GM12878 (cell line): ENCODE data around the gene SPG7. TPM values are rescaled to one million over a fixed set of nuclear protein-coding genes. Genes with fewer than 3 reads are reported as not detected.

Experiments
- ATAC-seq: fragments of 200-7000 bp; cut with Tn5 transposase; 3 replicates; pipeline ENCODE4 v1.9.1; 2020; ENCODE audit warnings: mild to moderate bottlenecking, moderate library complexity
- BruUV-seq: library from RNA; stranded (reverse); fragments of 400-500 nt; replicated peaks from 2 replicates; lab custom pipeline; 2021; lab: Mats Ljungman, UMichigan
- CTCF ChIA-PET: fragments of 300-600 bp; sonication (Branson Sonifier 250); formaldehyde crosslinking; extraction: SDS; loops from one replicate; lab custom pipeline; 2021; ENCODE audit warnings: inconsistent platforms; lab: Yijun Ruan, JAX
- POLR2A ChIA-PET: fragments of 350-600 bp; formaldehyde crosslinking; extraction: SDS; loops from one replicate; lab custom pipeline; 2021; ENCODE audit warnings: inconsistent platforms; lab: Charles Lee
- RAD21 ChIA-PET: fragments of 300-600 bp; sonication (Branson Sonifier 250); formaldehyde crosslinking; loops from one replicate; lab custom pipeline; 2023; ENCODE audit warnings: antibody characterized with exemption; ENCODE audit not compliant: unreplicated experiment; lab: Charles Lee
- SMC1A ChIA-PET: fragments of 300-600 bp; sonication (Branson Sonifier 250); formaldehyde crosslinking; loops from one replicate; lab custom pipeline; 2023; ENCODE audit not compliant: unreplicated experiment, uncharacterized antibody; lab: Charles Lee
- DNase-seq: peaks from one replicate; pipeline ENCODE4 v3.0.0-alpha.2; 2011; ENCODE audit warnings: low read depth, low spot score
- FAIRE-seq: peaks from 3 replicates; lab custom pipeline; 2011; peaks lifted over from hg19 to GRCh38; lab: Jason Lieb, UNC
- H2AFZ ChIP-seq: 2 replicates; pipeline ENCODE4 v1.6.0; 2011; ENCODE audit warnings: low read depth, low read length, control low read depth; ENCODE audit not compliant: control insufficient read depth
- H3K27ac ChIP-seq: 2 replicates; pipeline ENCODE4 v1.5.1; 2011; ENCODE audit warnings: control low read depth; ENCODE audit not compliant: control insufficient read depth, insufficient read depth
- H3K27me3 ChIP-seq, 2 experiments: replicated peaks in 1 of 2; 2 replicates each; pipeline versions ENCODE4 v1.6.0 to v1.6.1; 2011; ENCODE audit warnings: low read length in 1 of 2; ENCODE audit not compliant: control insufficient read depth in 2 of 2, insufficient read depth in 2 of 2
- H3K36me3 ChIP-seq, 2 experiments: 2 replicates each; pipeline ENCODE4 v1.5.1; 2011; ENCODE audit warnings: low read length in 1 of 2; ENCODE audit not compliant: control insufficient read depth in 2 of 2, insufficient read depth in 2 of 2
- H3K4me1 ChIP-seq: 2 replicates; pipeline ENCODE4 v1.6.1; 2011; ENCODE audit warnings: mild to moderate bottlenecking, low read length, moderate library complexity, mixed read lengths; ENCODE audit not compliant: control insufficient read depth, insufficient read depth
- H3K4me2 ChIP-seq: 2 replicates; pipeline ENCODE4 v1.6.0; 2011; ENCODE audit warnings: control low read depth; ENCODE audit not compliant: control insufficient read depth, insufficient read depth
- H3K4me3 ChIP-seq: fragments of 200-600 bp; sonication (generic); 2 replicates; pipeline ENCODE4 v1.5.1; 2016
- H3K79me2 ChIP-seq: 2 replicates; pipeline ENCODE4 v1.6.0; 2011; ENCODE audit warnings: low read length; ENCODE audit not compliant: control insufficient read depth, insufficient read depth
- H3K9ac ChIP-seq: 2 replicates; pipeline ENCODE4 v1.8.0; 2011; ENCODE audit warnings: low read length, control low read depth, mixed read lengths; ENCODE audit not compliant: control insufficient read depth, insufficient read depth
- H3K9me3 ChIP-seq: replicated peaks from 3 replicates; pipeline ENCODE4 v1.5.1; 2011; ENCODE audit warnings: mild to moderate bottlenecking, low read length; ENCODE audit not compliant: control insufficient read depth, insufficient read depth
- H4K20me1 ChIP-seq: 2 replicates; pipeline ENCODE4 v1.6.0; 2011; ENCODE audit not compliant: control insufficient read depth, insufficient read depth
- CBX3 ChIP-seq: fragments of 200-600 bp; sonication (generic); IDR thresholded peaks from 2 replicates; pipeline ENCODE4 v1.6.1; 2016; ENCODE audit warnings: low read depth, borderline replicate concordance
- CHD1 ChIP-seq: IDR thresholded peaks from 2 replicates; pipeline ENCODE4 v1.6.1; 2012; ENCODE audit warnings: low read depth, low read length, improper control_type of control experiment
- HDAC2 ChIP-seq: fragments of 200-600 bp; sonication (generic); IDR thresholded peaks from 2 replicates; pipeline ENCODE4 v1.6.1; 2017
- LARP7 ChIP-seq: fragments of 450-650 bp; IDR thresholded peaks from 2 replicates; pipeline ENCODE4 v1.6.1; 2017; ENCODE audit warnings: mild to moderate bottlenecking
- MYB ChIP-seq: fragments of 150-350 bp; IDR thresholded peaks from 2 replicates; pipeline ENCODE4 v1.6.1; 2014; ENCODE audit warnings: mild to moderate bottlenecking, low read depth, low read length, borderline replicate concordance
- NBN ChIP-seq: fragments of 450-650 bp; IDR thresholded peaks from 2 replicates; pipeline ENCODE4 v1.6.1; 2016
- NFIC ChIP-seq: IDR thresholded peaks from 2 replicates; pipeline ENCODE4 v1.6.1; 2012; ENCODE audit warnings: low read depth, mild to moderate bottlenecking, inconsistent platforms, low read length, moderate library complexity
- NFXL1 ChIP-seq: fragments of 450-650 bp; IDR thresholded peaks from 2 replicates; pipeline ENCODE4 v1.6.1; 2017; ENCODE audit warnings: antibody characterized with exemption, mild to moderate bottlenecking, borderline replicate concordance
- POLR2AphosphoS5 ChIP-seq: IDR thresholded peaks from 2 replicates; pipeline ENCODE4 v1.6.1; 2011; ENCODE audit warnings: mild to moderate bottlenecking, low read length, inconsistent platforms
- RAD51 ChIP-seq: fragments of 450-650 bp; IDR thresholded peaks from 2 replicates; pipeline ENCODE4 v1.6.1; 2016; ENCODE audit warnings: moderate library complexity, mild to moderate bottlenecking, inconsistent platforms
- RFX5 ChIP-seq: IDR thresholded peaks from 2 replicates; pipeline ENCODE4 v1.6.1; 2011; ENCODE audit warnings: low read depth, low read length, improper control_type of control experiment
- SREBF2 ChIP-seq: IDR thresholded peaks from 2 replicates; pipeline ENCODE4 v1.6.1; 2012; ENCODE audit warnings: mild to moderate bottlenecking, low read length
- TCF12 ChIP-seq: IDR thresholded peaks from 2 replicates; pipeline ENCODE4 v1.6.1; 2011; ENCODE audit warnings: low read depth, mild to moderate bottlenecking, low read length
- ZZZ3 ChIP-seq: IDR thresholded peaks from 2 replicates; pipeline ENCODE4 v1.6.1; 2011; ENCODE audit warnings: low read depth; ENCODE audit not compliant: control insufficient read depth, insufficient read length
- WGBS: methylation state at CpG from one replicate; pipeline ENCODE4 v1.1.6; 2016; ENCODE audit warnings: low lambda C conversion rate; ENCODE audit not compliant: insufficient replicate concordance, insufficient coverage; ENCODE audit errors: missing lambda C conversion rate; 5-methylcytosine and 5-hydroxymethylcytosine counted together
- in situ Hi-C: fragments of 300-500 bp; cut with MboI; formaldehyde crosslinking; loops from 9 replicates; pipeline ENCODE4 v1.14.3; 2018; ENCODE audit warnings: mixed read lengths
- intact Hi-C: fragments of 100-400 bp; cut with micrococcal nuclease; formaldehyde crosslinking; loops from one replicate; pipeline ENCODE4 v1.14.2; 2022; ENCODE audit not compliant: unreplicated experiment
- polyA plus RNA-seq, 11 experiments: library from polyadenylated mRNA; depleted of rRNA in 4 of 11; unstranded in 6 of 11; stranded (reverse) in 5 of 11; fragments of >200 nt; fragmentation: Nextera tagmentation in 4 of 11; fragmentation: Illumina TruSeq in 1 of 11; extraction: Ambion mirVana in 4 of 11; extraction: Trizol in 1 of 11; gene quantifications; 1 replicate in 1 of 11; 2 replicates in 10 of 11; pipeline versions ENCODE4 v1.2.1 to v1.2.3, GENCODE V29; 2011 to 2016; ENCODE audit warnings: inconsistent platforms in 2 of 11, missing spikeins in 2 of 11, low read depth in 1 of 11
- total RNA-seq, 4 experiments: library from RNA; depleted of rRNA in 3 of 4; stranded (reverse); fragments of >200 nt in 3 of 4; fragmentation: Illumina TruSeq in 1 of 4; extraction: Trizol in 1 of 4; gene quantifications; 2 replicates each; pipeline versions ENCODE4 v1.2.1 to v1.2.3, GENCODE V29; 2013 to 2021
- TF ChIP-seq, protein P1 (sequence below): IDR thresholded peaks from 2 replicates; pipeline ENCODE4 v1.6.1; 2011; ENCODE audit warnings: low read depth, low read length, improper control_type of control experiment, borderline replicate concordance
- TF ChIP-seq, protein P2 (sequence below): fragments of 450-650 bp; IDR thresholded peaks from 2 replicates; pipeline ENCODE4 v1.6.1; 2018; ENCODE audit warnings: mild to moderate bottlenecking, low read depth, moderate library complexity; ENCODE audit not compliant: partially characterized antibody

SPG7 gene
- total and polyA plus RNA-seq, 10 of the 15 experiments (the other 5 are each of a cell fraction or from before 2014, with no cell fraction given): 5.9 to 75.9 (median 52.5) TPM

DNA sequence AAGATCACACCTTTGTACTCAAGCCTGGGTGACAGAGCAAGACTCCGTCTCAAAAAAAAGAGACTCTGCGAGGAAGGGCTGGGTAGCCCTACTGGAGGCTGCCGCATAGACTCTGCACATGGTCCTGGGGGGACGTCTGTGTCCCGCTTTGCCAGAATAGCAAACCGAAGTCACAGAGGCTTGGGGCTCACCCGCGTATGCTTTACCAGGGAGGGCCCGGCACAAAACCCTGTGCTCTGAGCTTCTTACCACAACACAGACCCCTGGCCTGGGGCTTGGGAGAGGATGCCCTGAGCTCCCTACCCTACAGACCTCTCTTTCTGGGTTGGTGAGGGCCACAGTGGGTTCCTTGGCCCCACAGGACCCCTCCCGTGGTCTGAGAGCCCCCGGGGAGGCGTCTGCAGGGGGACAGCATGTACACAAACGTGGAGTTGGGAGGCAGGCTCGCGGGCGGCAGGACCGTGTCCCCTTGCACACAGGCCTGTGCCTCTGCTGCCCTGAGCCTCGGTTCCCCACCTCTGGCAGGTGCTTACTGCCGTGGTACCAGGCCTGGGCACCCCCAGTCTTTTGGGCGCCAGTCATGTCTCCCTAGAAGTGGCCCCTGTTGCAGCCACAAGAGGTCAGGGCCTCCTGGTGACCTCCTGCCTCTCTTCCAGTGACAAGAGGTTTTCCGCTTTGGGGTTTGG, 81.2 kb downstream of the SPG7 start:
- H3K4me2 ChIP-seq: no peak overlapping the region
- no peaks in the 10 kb centered on the region for H3K27me3 ChIP-seq
- no TSS peak for BruUV-seq
- no peaks in the 10 kb centered on the region for H3K4me1 ChIP-seq
- in situ Hi-C loops (no loop called here), intact Hi-C loops (no loop called here)
- no peaks in the 10 kb centered on the region for H4K20me1 ChIP-seq
- H3K36me3 ChIP-seq: no peaks in the 10 kb centered on the region
- no peak overlapping the region for H3K9ac ChIP-seq
- no peaks in the 10 kb centered on the region for H3K79me2 ChIP-seq
- H3K9me3 ChIP-seq: no peaks in the 10 kb centered on the region
- no peak overlapping the region for H3K27ac ChIP-seq
- CTCF ChIA-PET: no interaction called here
- SMC1A ChIA-PET: no interaction called here
- H2AFZ ChIP-seq: no peak overlapping the region
- no peak overlapping the region for H3K4me3 ChIP-seq
- DNase-seq (no peak), FAIRE-seq (no peak), ATAC-seq (no peak; the same call in 2 of the 3 replicates)
- TF ChIP-seq MYB (no peak), RAD51 (no peak), NFIC (no peak), CBX3 (no peak), TCF12 (no peak), RFX5 (no peak), SREBF2 (no peak), CHD1 (no peak), POLR2AphosphoS5 (no peak), ZZZ3 (no peak), NFXL1 (no peak), HDAC2 (no peak), LARP7 (no peak), NBN (no peak)
- TF ChIP-seq, protein P1, sequence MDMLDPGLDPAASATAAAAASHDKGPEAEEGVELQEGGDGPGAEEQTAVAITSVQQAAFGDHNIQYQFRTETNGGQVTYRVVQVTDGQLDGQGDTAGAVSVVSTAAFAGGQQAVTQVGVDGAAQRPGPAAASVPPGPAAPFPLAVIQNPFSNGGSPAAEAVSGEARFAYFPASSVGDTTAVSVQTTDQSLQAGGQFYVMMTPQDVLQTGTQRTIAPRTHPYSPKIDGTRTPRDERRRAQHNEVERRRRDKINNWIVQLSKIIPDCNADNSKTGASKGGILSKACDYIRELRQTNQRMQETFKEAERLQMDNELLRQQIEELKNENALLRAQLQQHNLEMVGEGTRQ: no peak
- TF ChIP-seq, protein P2, sequence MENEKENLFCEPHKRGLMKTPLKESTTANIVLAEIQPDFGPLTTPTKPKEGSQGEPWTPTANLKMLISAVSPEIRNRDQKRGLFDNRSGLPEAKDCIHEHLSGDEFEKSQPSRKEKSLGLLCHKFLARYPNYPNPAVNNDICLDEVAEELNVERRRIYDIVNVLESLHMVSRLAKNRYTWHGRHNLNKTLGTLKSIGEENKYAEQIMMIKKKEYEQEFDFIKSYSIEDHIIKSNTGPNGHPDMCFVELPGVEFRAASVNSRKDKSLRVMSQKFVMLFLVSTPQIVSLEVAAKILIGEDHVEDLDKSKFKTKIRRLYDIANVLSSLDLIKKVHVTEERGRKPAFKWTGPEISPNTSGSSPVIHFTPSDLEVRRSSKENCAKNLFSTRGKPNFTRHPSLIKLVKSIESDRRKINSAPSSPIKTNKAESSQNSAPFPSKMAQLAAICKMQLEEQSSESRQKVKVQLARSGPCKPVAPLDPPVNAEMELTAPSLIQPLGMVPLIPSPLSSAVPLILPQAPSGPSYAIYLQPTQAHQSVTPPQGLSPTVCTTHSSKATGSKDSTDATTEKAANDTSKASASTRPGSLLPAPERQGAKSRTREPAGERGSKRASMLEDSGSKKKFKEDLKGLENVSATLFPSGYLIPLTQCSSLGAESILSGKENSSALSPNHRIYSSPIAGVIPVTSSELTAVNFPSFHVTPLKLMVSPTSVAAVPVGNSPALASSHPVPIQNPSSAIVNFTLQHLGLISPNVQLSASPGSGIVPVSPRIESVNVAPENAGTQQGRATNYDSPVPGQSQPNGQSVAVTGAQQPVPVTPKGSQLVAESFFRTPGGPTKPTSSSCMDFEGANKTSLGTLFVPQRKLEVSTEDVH: no peak
- WGBS: 76% methylated on average over 21 of the region's 21 CpGs
- POLR2A ChIA-PET: no interaction called here
- RAD21 ChIA-PET: no interaction called here
